Stomach (tissue), 9 donors: ENCODE data around the gene MICALL2. TPM values are rescaled to one million over a fixed set of nuclear protein-coding genes. Genes with fewer than 3 reads are reported as not detected.
A peak's percentile ranks its signal among the peaks of the same experiment; 100 is the strongest.

ENCODE experiments used
- DNase-seq, 2 donors: peaks; one replicate each; pipeline versions ENCODE4 v3.0.0 to v3.0.0-alpha.2; 2013 to 2019
- H3K27ac ChIP-seq, 5 donors: fragments of 200-600 bp in 4 of 5; sonication (generic) in 4 of 5; one replicate each; pipeline ENCODE4 v1.5.1; 2013 to 2019; ENCODE audit warnings: mild to moderate bottlenecking in 1 of 5, moderate library complexity in 1 of 5
- H3K27me3 ChIP-seq, 3 donors: fragments of 200-600 bp; sonication (generic); one replicate each; pipeline ENCODE4 v1.5.1; 2017 to 2019; ENCODE audit warnings: mixed run types in 1 of 3
- H3K36me3 ChIP-seq, 4 donors: fragments of 200-600 bp; sonication (generic); 1 replicate in 3 of 4; 2 replicates in 1 of 4; pipeline ENCODE4 v1.5.1; 2016 to 2019
- H3K4me1 ChIP-seq, 4 donors: fragments of 200-600 bp; sonication (generic); one replicate each; pipeline ENCODE4 v1.5.1; 2016 to 2019
- H3K4me3 ChIP-seq, 4 donors: fragments of 200-600 bp; sonication (generic) in 3 of 4; one replicate each; pipeline ENCODE4 v1.5.1; 2016 to 2019; ENCODE audit warnings: mild to moderate bottlenecking in 1 of 4
- H3K9me3 ChIP-seq, 4 donors: fragments of 200-600 bp; sonication (generic); one replicate each; pipeline ENCODE4 v1.5.1; 2016 to 2019
- CTCF ChIP-seq, 7 experiments: fragments of 450-650 bp in 4 of 7; fragments of 200-600 bp in 3 of 7; sonication (generic) in 3 of 7; IDR thresholded peaks; one replicate each; pipeline ENCODE4 v1.5.1; 2016 to 2019; ENCODE audit warnings: antibody characterized with exemption in 7 of 7, control low read depth in 2 of 7, mild to moderate bottlenecking in 1 of 7
- EP300 ChIP-seq: sonication (generic); formaldehyde crosslinking; IDR thresholded peaks from one replicate; pipeline ENCODE4 v1.6.1; 2017; ENCODE audit warnings: antibody characterized with exemption
- POLR2A ChIP-seq, 4 donors: fragments of 450-650 bp; IDR thresholded peaks; one replicate each; pipeline ENCODE4 v1.6.1; 2016; ENCODE audit warnings: antibody characterized with exemption in 4 of 4, control low read depth in 2 of 4, mild to moderate bottlenecking in 1 of 4, moderate library complexity in 1 of 4
- POLR2AphosphoS5 ChIP-seq, 3 donors: sonication (generic); formaldehyde crosslinking; IDR thresholded peaks; one replicate each; pipeline ENCODE4 v1.6.1; 2016; ENCODE audit warnings: antibody characterized with exemption in 3 of 3
- WGBS, 5 donors: extraction: QIAGEN DNeasy Blood & Tissue Kit in 3 of 5; methylation state at CpG; one replicate each; pipeline versions ENCODE4 v1.1.5 to v1.1.7; 2013 to 2018; 5-methylcytosine and 5-hydroxymethylcytosine counted together
- intact Hi-C: fragments of 100-400 bp; cut with DNase I; formaldehyde crosslinking; loops from one replicate; pipeline ENCODE4 v1.15.1; 2023; ENCODE audit warnings: low total_unique reads
- polyA plus RNA-seq, 3 donors: library from polyadenylated mRNA; stranded (reverse); fragments of 200-250 nt; gene quantifications; one replicate each; pipeline ENCODE4 v1.2.3, GENCODE V29; 2013
- total RNA-seq, 5 donors: library from RNA; depleted of rRNA; stranded (reverse); fragments of >200 nt; gene quantifications; one replicate each; pipeline versions ENCODE4 v1.1.0 to v1.2.3, GENCODE V29; 2014 to 2016
- donor health status: healthy with polysubstance abuse.
- donor health status: Bipolar disorder and iron deficiency.
- donor health status: healthy.

MICALL2 gene
- total and polyA plus RNA-seq, 8 donors = 30.7 to 263 (median 102) TPM

GRCh38 chr7:1459920-1460820 lies 900 bp upstream of the MICALL2 start:
- H3K4me1 ChIP-seq = peaks cover 72 to 91% (median 82%) of the 10 kb centered on the region in 4 donors
- H3K36me3 ChIP-seq = no peaks in the 10 kb centered on the region
- TF ChIP-seq POLR2A (IDR thresholded peaks at IDR 0.05) (no peak), POLR2AphosphoS5 (IDR thresholded peaks at IDR 0.05) (no peak), EP300 (no peak), CTCF (IDR thresholded peaks at IDR 0.05) (no peak)
- peak overlapping the region; percentile 70 to 93 (median 84) for H3K4me3 ChIP-seq
- intact Hi-C loops = no loop called here
- DNase-seq = peak in 1 of 2 donors; percentile 69
- no peaks in the 10 kb centered on the region for H3K27me3 ChIP-seq
- 11 to 16% (median 13%) methylated on average over 21 to 30 of the region's 30 CpGs for WGBS, 5 donors
- H3K9me3 ChIP-seq = no peaks in the 10 kb centered on the region
- peak overlapping the region; percentile 87 to 95 (median 92) for H3K27ac ChIP-seq

GRCh38 chr7:1459512-1459892 lies 232 bp upstream of the MICALL2 start:
- peaks cover 78 to 94% (median 89%) of the 10 kb centered on the region in 4 donors for H3K4me1 ChIP-seq
- TF ChIP-seq POLR2AphosphoS5 (IDR thresholded peaks at IDR 0.05) (no peak), EP300 (no peak), POLR2A (IDR thresholded peaks at IDR 0.05) (no peak), CTCF (IDR thresholded peaks at IDR 0.05) (no peak)
- H3K36me3 ChIP-seq = no peaks in the 10 kb centered on the region
- no peaks in the 10 kb centered on the region for H3K27me3 ChIP-seq
- WGBS, 5 donors = 0 to 1% (median 0%) methylated on average over 3 to 35 of the region's 35 CpGs; no CpG with 5 or more reads in 1 of the 5 donors
- peak overlapping the region; percentile 70 to 93 (median 84) for H3K4me3 ChIP-seq
- intact Hi-C loops = no loop called here
- H3K9me3 ChIP-seq = no peaks in the 10 kb centered on the region
- H3K27ac ChIP-seq = peak overlapping the region in 4 of 5 donors; percentile 87 to 96 (median 94)
- peak; percentile 100 for DNase-seq

GRCh38 chr7:1457949-1458682 lies 1.2 kb downstream of the MICALL2 start:
- peak in 1 of 2 donors; percentile 45 for DNase-seq
- TF ChIP-seq CTCF (IDR thresholded peaks at IDR 0.05) = no peak
- TF ChIP-seq POLR2A (IDR thresholded peaks at IDR 0.05) = no peak
- TF ChIP-seq EP300 = no peak
- no peak for TF ChIP-seq POLR2AphosphoS5 (IDR thresholded peaks at IDR 0.05)
- Histone ChIP-seq H3K9me3 (no peaks in the 10 kb centered on the region), H3K4me1 (peaks cover 86 to 94% (median 93%) of the 10 kb centered on the region in 4 donors), H3K4me3 (peak overlapping the region; percentile 70 to 93 (median 84)), H3K36me3 (no peaks in the 10 kb centered on the region), H3K27ac (peak overlapping the region; percentile 80 to 96 (median 94)), H3K27me3 (no peaks in the 10 kb centered on the region)
- 13 to 43% (median 17%) methylated on average over 8 to 23 of the region's 23 CpGs for WGBS, 5 donors
- intact Hi-C loops = no loop called here
